ENCODE data around the gene C2orf81. TPM values are rescaled to one million over a fixed set of nuclear protein-coding genes. Genes with fewer than 3 reads are reported as not detected.

C2orf81 gene
- total RNA-seq, 1 experiment from 2014 or later = 0.43 TPM

GRCh38 chr2:74399785-74400184 lies 21.6 kb downstream of the C2orf81 start:
- no peaks in the 10 kb centered on the region for H3K9me3 ChIP-seq (replicated peaks)
- DNase-seq = peak in 1 of 2 experiments; percentile 71
- no peak overlapping the region for H3K4me3 ChIP-seq

GRCh38 chr2:74396149-74396548 lies 25.3 kb downstream of the C2orf81 start:
- Histone ChIP-seq H3K9me3 (replicated peaks) (no peaks in the 10 kb centered on the region), H3K27ac (no peak overlapping the region), H3K36me3 (no peaks in the 10 kb centered on the region)

More at GRCh38 chr2:74399785-74400184, 21.6 kb downstream of the C2orf81 start:
- Histone ChIP-seq H3K27me3 (no peaks in the 10 kb centered on the region; the same call in 1 of the 2 replicates), H3K4me1 (no peaks in the 10 kb centered on the region), H3K36me3 (no peaks in the 10 kb centered on the region), H3K27ac (no peak overlapping the region)

GRCh38 chr2:74393525-74393924 lies 27.9 kb downstream of the C2orf81 start:
- H3K9me3 ChIP-seq (replicated peaks) = no peaks in the 10 kb centered on the region
- peaks cover 9% of the 10 kb centered on the region; the same call in 1 of the 2 replicates for H3K4me1 ChIP-seq
- H3K36me3 ChIP-seq = no peaks in the 10 kb centered on the region
- H3K4me3 ChIP-seq = no peak overlapping the region
- no peaks in the 10 kb centered on the region; the same call in 1 of the 2 replicates for H3K27me3 ChIP-seq
- DNase-seq = no peak
- no peak overlapping the region for H3K27ac ChIP-seq

More at GRCh38 chr2:74396149-74396548, 25.3 kb downstream of the C2orf81 start:
- Histone ChIP-seq H3K4me3 (no peak overlapping the region), H3K27me3 (no peaks in the 10 kb centered on the region; the same call in 1 of the 2 replicates), H3K4me1 (no peaks in the 10 kb centered on the region)
- no peak for DNase-seq

GRCh38 chr2:74392449-74392743 lies 29.0 kb downstream of the C2orf81 start:
- Histone ChIP-seq H3K9me3 (replicated peaks) (no peaks in the 10 kb centered on the region), H3K36me3 (no peaks in the 10 kb centered on the region), H3K4me3 (peak overlapping the region; percentile 72)

GRCh38 chr2:74391580-74392448 lies 29.6 kb downstream of the C2orf81 start:
- peak overlapping the region; percentile 98 for H3K27ac ChIP-seq
- H3K4me3 ChIP-seq = peak overlapping the region; percentile 72
- peak; percentile 91 to 96 for DNase-seq
- H3K4me1 ChIP-seq = peaks cover 9% of the 10 kb centered on the region; the same call in 1 of the 2 replicates
- H3K36me3 ChIP-seq = no peaks in the 10 kb centered on the region
- H3K9me3 ChIP-seq (replicated peaks) = no peaks in the 10 kb centered on the region
- no peaks in the 10 kb centered on the region for H3K27me3 ChIP-seq

More at GRCh38 chr2:74392449-74392743, 29.0 kb downstream of the C2orf81 start:
- Histone ChIP-seq H3K4me1 (peaks cover 9% of the 10 kb centered on the region; the same call in 1 of the 2 replicates), H3K27ac (peak overlapping the region; percentile 98; the same call in 1 of the 2 replicates), H3K27me3 (no peaks in the 10 kb centered on the region)
- DNase-seq = no peak

GRCh38 chr2:74391209-74391579 lies 30.2 kb downstream of the C2orf81 start:
- Histone ChIP-seq H3K27me3 (no peaks in the 10 kb centered on the region), H3K27ac (peak overlapping the region; percentile 98), H3K9me3 (replicated peaks) (no peaks in the 10 kb centered on the region), H3K36me3 (no peaks in the 10 kb centered on the region), H3K4me3 (peak overlapping the region; percentile 72), H3K4me1 (peaks cover 9% of the 10 kb centered on the region; the same call in 1 of the 2 replicates)
- no peak for DNase-seq

- no peak for DNase-seq
- H3K27ac ChIP-seq = no peak overlapping the region
- H3K4me3 ChIP-seq = peak overlapping the region; percentile 72
- H3K9me3 ChIP-seq (replicated peaks) = no peaks in the 10 kb centered on the region
- H3K4me1 ChIP-seq = peaks cover 9% of the 10 kb centered on the region; the same call in 1 of the 2 replicates
- H3K36me3 ChIP-seq = no peaks in the 10 kb centered on the region
- H3K27me3 ChIP-seq = no peaks in the 10 kb centered on the region
These were observed 30.8 kb downstream of the C2orf81 start for GRCh38 chr2:74390606-74391005.

GRCh38 chr2:74387346-74387745 lies 34.1 kb downstream of the C2orf81 start:
- H3K4me1 ChIP-seq = peaks cover 9% of the 10 kb centered on the region; the same call in 1 of the 2 replicates
- H3K27me3 ChIP-seq = no peaks in the 10 kb centered on the region
- H3K27ac ChIP-seq = no peak overlapping the region
- H3K36me3 ChIP-seq = 0 out of 2 replicates have a peak, but pooled peaks cover 3% of the 10 kb centered on the region
- no peak for DNase-seq
- H3K4me3 ChIP-seq = no peak overlapping the region
- H3K9me3 ChIP-seq (replicated peaks) = no peaks in the 10 kb centered on the region

GRCh38 chr2:74385396-74385795 lies 36.0 kb downstream of the C2orf81 start:
- Histone ChIP-seq H3K4me1 (peaks cover 5% of the 10 kb centered on the region; the same call in 1 of the 2 replicates), H3K9me3 (replicated peaks) (no peaks in the 10 kb centered on the region), H3K4me3 (no peak overlapping the region), H3K36me3 (0 out of 2 replicates have a peak, but pooled peaks cover 5% of the 10 kb centered on the region), H3K27me3 (no peaks in the 10 kb centered on the region), H3K27ac (no peak overlapping the region)
- no peak for DNase-seq

GRCh38 chr2:74384051-74384450 lies 37.4 kb downstream of the C2orf81 start:
- DNase-seq = no peak
- H3K4me3 ChIP-seq = no peak overlapping the region
- H3K27me3 ChIP-seq = no peaks in the 10 kb centered on the region
- no peak overlapping the region for H3K27ac ChIP-seq
- no peaks in the 10 kb centered on the region for H3K9me3 ChIP-seq (replicated peaks)
- 0 out of 2 replicates have a peak, but pooled peaks cover 5% of the 10 kb centered on the region for H3K36me3 ChIP-seq
- H3K4me1 ChIP-seq = no peaks in the 10 kb centered on the region; the same call in 1 of the 2 replicates

- H3K36me3 ChIP-seq = 0 out of 2 replicates have a peak, but pooled peaks cover 5% of the 10 kb centered on the region
- no peaks in the 10 kb centered on the region for H3K27me3 ChIP-seq
- no peak overlapping the region for H3K27ac ChIP-seq
- DNase-seq = no peak
- no peak overlapping the region for H3K4me3 ChIP-seq
- no peaks in the 10 kb centered on the region for H3K9me3 ChIP-seq (replicated peaks)
- no peaks in the 10 kb centered on the region; the same call in 1 of the 2 replicates for H3K4me1 ChIP-seq
These were observed 38.2 kb downstream of the C2orf81 start for GRCh38 chr2:74383254-74383653.

- no peaks in the 10 kb centered on the region; the same call in 1 of the 2 replicates for H3K4me1 ChIP-seq
- H3K4me3 ChIP-seq = no peak overlapping the region
- peaks cover 11% of the 10 kb centered on the region; the same call in 1 of the 2 replicates for H3K36me3 ChIP-seq
- no peaks in the 10 kb centered on the region for H3K9me3 ChIP-seq (replicated peaks)
- H3K27me3 ChIP-seq = no peaks in the 10 kb centered on the region
- H3K27ac ChIP-seq = no peak overlapping the region
- no peak for DNase-seq
These were observed 39.7 kb downstream of the C2orf81 start for GRCh38 chr2:74381751-74382150.

GRCh38 chr2:74379851-74380789 lies 41.3 kb downstream of the C2orf81 start, which contains the start of gene DCTN1:
Gene DCTN1 (minus strand): TSS chr2:74380311. CDS start chr2:74380037, 274 bp downstream.
- Histone ChIP-seq H3K27me3 (no peaks in the 10 kb centered on the region), H3K4me1 (no peaks in the 10 kb centered on the region; the same call in 1 of the 2 replicates), H3K9me3 (replicated peaks) (no peaks in the 10 kb centered on the region), H3K4me3 (no peak within 1 kb of the TSS), H3K36me3 (peaks cover 15% of the 10 kb centered on the region; the same call in 1 of the 2 replicates), H3K27ac (no peak within 1 kb of the TSS)
- DNase-seq = peak; percentile 39 to 55

- no peak overlapping the region for H3K27ac ChIP-seq
- peaks cover 12% of the 10 kb centered on the region; the same call in 1 of the 2 replicates for H3K36me3 ChIP-seq
- H3K4me1 ChIP-seq = no peaks in the 10 kb centered on the region; the same call in 1 of the 2 replicates
- DNase-seq = no peak
- H3K4me3 ChIP-seq = no peak overlapping the region
- H3K27me3 ChIP-seq = no peaks in the 10 kb centered on the region
- no peaks in the 10 kb centered on the region for H3K9me3 ChIP-seq (replicated peaks)
These were observed 43.4 kb downstream of the C2orf81 start for GRCh38 chr2:74378007-74378406.

All from SJCRH30 (cell line).